ENCODE data around the gene SPRY1. TPM values are rescaled to one million over a fixed set of nuclear protein-coding genes. Genes with fewer than 3 reads are reported as not detected.

SPRY1 gene
- total RNA-seq, 4 donors from 2014 or later, result 34.8 to 198 (median 170) TPM

DNA sequence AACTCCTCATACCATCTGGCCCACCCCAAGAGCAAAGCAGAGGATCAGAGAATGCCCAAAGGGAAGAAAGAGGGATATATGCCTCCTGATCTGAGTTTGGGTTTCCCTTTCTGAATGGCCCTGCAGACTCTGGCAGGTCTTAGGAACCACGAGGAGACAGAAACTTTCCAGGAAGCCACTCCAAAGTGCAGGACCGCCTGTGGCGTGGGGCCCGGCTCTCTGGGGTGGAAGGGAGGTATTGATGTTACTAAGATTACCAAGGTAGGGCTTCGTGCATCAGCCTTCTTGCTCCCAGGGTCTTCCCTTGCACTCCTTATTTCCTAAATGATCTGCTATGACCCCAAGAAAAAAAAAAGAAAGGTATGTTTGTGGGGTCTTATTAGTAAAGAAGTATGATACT, 41.9 kb upstream of the SPRY1 start:
- H3K27ac ChIP-seq, result peak overlapping the region in 1 of 2 donors; percentile 20
- H3K27me3 ChIP-seq, result no peaks in the 10 kb centered on the region
- TF ChIP-seq POLR2A (IDR thresholded peaks at IDR 0.05), result no peak
- TF ChIP-seq, protein P1, sequence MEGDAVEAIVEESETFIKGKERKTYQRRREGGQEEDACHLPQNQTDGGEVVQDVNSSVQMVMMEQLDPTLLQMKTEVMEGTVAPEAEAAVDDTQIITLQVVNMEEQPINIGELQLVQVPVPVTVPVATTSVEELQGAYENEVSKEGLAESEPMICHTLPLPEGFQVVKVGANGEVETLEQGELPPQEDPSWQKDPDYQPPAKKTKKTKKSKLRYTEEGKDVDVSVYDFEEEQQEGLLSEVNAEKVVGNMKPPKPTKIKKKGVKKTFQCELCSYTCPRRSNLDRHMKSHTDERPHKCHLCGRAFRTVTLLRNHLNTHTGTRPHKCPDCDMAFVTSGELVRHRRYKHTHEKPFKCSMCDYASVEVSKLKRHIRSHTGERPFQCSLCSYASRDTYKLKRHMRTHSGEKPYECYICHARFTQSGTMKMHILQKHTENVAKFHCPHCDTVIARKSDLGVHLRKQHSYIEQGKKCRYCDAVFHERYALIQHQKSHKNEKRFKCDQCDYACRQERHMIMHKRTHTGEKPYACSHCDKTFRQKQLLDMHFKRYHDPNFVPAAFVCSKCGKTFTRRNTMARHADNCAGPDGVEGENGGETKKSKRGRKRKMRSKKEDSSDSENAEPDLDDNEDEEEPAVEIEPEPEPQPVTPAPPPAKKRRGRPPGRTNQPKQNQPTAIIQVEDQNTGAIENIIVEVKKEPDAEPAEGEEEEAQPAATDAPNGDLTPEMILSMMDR (IDR thresholded peaks at IDR 0.05), result no peak
- H3K9me3 ChIP-seq, result no peaks in the 10 kb centered on the region
- no peak overlapping the region for H3K4me3 ChIP-seq
- no peak for DNase-seq
- H3K4me1 ChIP-seq, result no peaks in the 10 kb centered on the region
- no peaks in the 10 kb centered on the region for H3K36me3 ChIP-seq
- intact Hi-C loops (cut with DNase I; ENCODE audit: low total_unique reads), result no loop called here

DNA sequence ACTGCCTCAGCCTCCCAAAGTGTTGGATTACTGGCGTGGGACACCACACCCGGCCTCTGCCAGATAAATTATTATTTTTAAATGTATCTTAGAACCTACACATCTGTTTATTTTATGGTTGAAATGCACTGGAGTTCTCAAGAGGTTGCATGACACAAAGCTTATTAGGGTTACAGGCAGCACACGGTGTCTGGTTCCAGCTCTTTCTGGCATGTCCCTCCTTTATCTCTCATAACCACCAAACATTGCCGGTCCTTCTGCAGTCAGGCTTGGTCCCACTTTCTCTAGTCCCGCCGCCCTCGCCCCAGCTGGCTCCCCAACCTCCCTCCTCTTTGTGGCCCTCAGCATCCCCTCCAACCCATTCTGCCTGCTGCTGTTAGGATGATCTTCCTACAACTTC, 39.7 kb upstream of the SPRY1 start:
- no peak for TF ChIP-seq POLR2A (IDR thresholded peaks at IDR 0.05)
- TF ChIP-seq, protein P1 (IDR thresholded peaks at IDR 0.05), result no peak
- Histone ChIP-seq H3K4me1 (no peaks in the 10 kb centered on the region), H3K27me3 (no peaks in the 10 kb centered on the region)

DNA sequence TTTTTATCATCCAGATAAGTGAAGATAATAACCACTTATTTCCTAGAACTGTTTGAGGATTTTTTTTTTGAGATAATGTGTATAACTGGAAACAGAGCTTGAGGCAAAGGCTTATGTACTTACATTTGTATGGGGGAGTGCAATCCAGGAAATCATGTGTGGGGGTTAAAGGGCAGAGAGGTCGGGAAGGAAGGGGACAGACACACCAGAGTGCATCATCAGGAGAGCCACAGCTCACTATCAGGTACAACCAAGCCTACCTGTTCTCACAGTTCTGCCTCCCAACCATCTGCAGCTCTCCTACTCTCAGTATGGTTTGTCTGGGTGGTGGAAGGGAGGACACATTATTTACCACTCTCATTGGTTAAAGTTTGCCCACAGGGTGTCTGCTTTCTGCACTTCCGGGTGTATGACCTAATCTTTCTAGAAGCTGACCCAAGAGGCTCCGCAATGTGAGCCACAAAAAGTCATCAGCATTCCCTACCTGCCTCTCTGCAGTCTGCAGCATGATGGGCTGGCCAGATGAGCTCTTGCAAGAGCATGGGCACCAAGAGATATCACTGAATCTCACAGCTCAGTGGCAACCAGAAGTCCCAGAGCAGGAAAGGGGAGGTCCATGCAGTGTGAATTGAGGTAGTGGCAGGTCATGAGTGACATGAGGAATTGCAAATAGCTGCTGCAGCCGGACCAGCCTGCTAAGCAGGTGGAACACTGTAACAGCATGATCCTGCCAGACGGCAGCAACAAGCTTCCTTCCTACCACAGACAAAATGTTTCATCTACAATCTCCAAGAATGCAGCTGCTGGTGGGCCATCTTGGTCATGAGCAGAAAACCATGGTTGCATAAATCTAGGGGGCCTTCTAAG, 36.9 kb upstream of the SPRY1 start:
- intact Hi-C loops (cut with DNase I; ENCODE audit: low total_unique reads), result no loop called here
- DNase-seq, result no peak

More for the DNA sequence above, 39.7 kb upstream of the SPRY1 start:
- no peaks in the 10 kb centered on the region for H3K9me3 ChIP-seq
- H3K4me3 ChIP-seq, result no peak overlapping the region
- no peak for DNase-seq
- H3K36me3 ChIP-seq, result no peaks in the 10 kb centered on the region
- intact Hi-C loops (cut with DNase I; ENCODE audit: low total_unique reads), result no loop called here
- no peak overlapping the region for H3K27ac ChIP-seq

DNA sequence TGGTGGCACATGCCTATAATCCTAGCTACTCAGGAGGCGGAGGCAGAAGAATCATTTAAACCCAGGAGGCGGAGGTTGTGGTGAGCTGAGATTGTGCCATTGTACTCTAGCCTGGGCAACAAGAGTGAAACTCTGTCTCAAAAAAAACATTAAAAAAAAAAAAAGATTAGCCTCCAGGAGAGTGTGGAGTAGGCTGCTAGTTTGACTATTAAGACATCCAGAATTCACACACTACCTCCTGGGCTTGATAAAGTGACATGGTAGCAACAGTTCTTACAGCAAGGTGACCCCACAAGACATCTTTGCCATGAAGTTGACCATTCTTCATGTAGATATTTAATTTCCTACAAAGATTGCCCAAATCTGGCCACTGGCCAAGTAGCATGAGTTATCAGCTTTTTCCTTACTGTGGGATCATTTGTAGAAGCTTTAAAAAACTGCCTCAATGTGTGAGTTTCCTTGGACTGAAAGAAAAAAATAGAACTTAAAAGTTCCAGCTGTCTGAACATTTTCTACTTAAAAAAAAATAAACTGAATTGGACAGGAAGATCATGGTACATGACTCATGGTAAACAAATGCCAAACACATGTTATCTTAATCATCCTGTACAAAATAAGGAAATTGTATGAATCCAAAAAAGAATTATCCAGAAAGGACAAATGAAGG, 35.3 kb upstream of the SPRY1 start:
- H3K27ac ChIP-seq, result peak overlapping the region; percentile 23 to 60
- H3K9me3 ChIP-seq, result no peaks in the 10 kb centered on the region
- no peaks in the 10 kb centered on the region for H3K27me3 ChIP-seq
- no peak for TF ChIP-seq POLR2A (IDR thresholded peaks at IDR 0.05)
- TF ChIP-seq, protein P1 (IDR thresholded peaks at IDR 0.05), result no peak
- DNase-seq, result no peak
- intact Hi-C loops (cut with DNase I; ENCODE audit: low total_unique reads), result no loop called here
- no peaks in the 10 kb centered on the region for H3K36me3 ChIP-seq
- H3K4me3 ChIP-seq, result no peak overlapping the region
- H3K4me1 ChIP-seq, result no peaks in the 10 kb centered on the region

More for the DNA sequence above, 36.9 kb upstream of the SPRY1 start:
- Histone ChIP-seq H3K27ac (no peak overlapping the region), H3K36me3 (no peaks in the 10 kb centered on the region), H3K27me3 (no peaks in the 10 kb centered on the region), H3K4me1 (no peaks in the 10 kb centered on the region), H3K9me3 (no peaks in the 10 kb centered on the region), H3K4me3 (no peak overlapping the region)
- TF ChIP-seq, protein P1 (IDR thresholded peaks at IDR 0.05), result no peak
- no peak for TF ChIP-seq POLR2A (IDR thresholded peaks at IDR 0.05)

DNA sequence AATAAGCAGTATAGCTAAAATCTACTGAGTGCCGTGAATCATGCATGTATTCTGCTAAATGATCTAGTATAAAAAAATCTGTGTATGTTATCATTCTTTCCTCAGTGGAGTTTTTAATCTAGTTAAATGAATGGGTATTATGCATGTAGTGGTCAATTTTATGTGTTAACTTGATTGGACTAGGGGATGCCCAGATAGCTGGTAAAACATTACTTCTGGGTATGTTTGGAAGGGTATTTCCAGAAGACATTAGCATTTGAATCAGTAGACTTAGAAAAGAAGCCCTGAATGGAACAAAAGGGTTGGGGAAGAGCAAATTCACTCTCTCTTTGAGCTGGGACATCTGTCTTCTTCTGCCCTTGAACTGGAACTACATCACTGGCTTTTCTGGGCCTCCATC, 34.5 kb upstream of the SPRY1 start:
- H3K36me3 ChIP-seq, result no peaks in the 10 kb centered on the region
- intact Hi-C loops (cut with DNase I; ENCODE audit: low total_unique reads), result no loop called here
- no peak for DNase-seq
- no peak overlapping the region for H3K4me3 ChIP-seq
- TF ChIP-seq POLR2A (IDR thresholded peaks at IDR 0.05), result no peak
- TF ChIP-seq, protein P1 (IDR thresholded peaks at IDR 0.05), result no peak
- peak overlapping the region in 1 of 2 donors; percentile 60 for H3K27ac ChIP-seq
- H3K9me3 ChIP-seq, result no peaks in the 10 kb centered on the region
- no peaks in the 10 kb centered on the region for H3K27me3 ChIP-seq
- no peaks in the 10 kb centered on the region for H3K4me1 ChIP-seq

Data from uterus (tissue), 4 donors.